Mucosa of descending colon (tissue), 3 donors: ENCODE data around the gene FAM171A1. TPM values are rescaled to one million over a fixed set of nuclear protein-coding genes. Genes with fewer than 3 reads are reported as not detected.
A peak's percentile ranks its signal among the peaks of the same experiment; 100 is the strongest.

Experiments used
- ATAC-seq: fragments of 200-7000 bp; cut with Tn5 transposase; one replicate; pipeline ENCODE4 v1.9.1; 2020; ENCODE audit warnings: mild to moderate bottlenecking, moderate library complexity
- DNase-seq, 3 donors: peaks; one replicate each; pipeline ENCODE4 v3.0.0-alpha.2; 2020
- H3K36me3 ChIP-seq: fragments of 200-600 bp; one replicate; pipeline ENCODE4 v1.8.0; 2021; ENCODE audit warnings: low read depth, mild to moderate bottlenecking
- H3K4me1 ChIP-seq: fragments of 200-600 bp; one replicate; pipeline ENCODE4 v1.8.0; 2021; ENCODE audit warnings: low read depth, mild to moderate bottlenecking
- H3K4me3 ChIP-seq: fragments of 200-600 bp; one replicate; pipeline ENCODE4 v1.8.0; 2021; ENCODE audit warnings: mild to moderate bottlenecking
- H3K9me3 ChIP-seq: fragments of 200-600 bp; one replicate; pipeline ENCODE4 v1.8.0; 2021; ENCODE audit warnings: mild to moderate bottlenecking
- intact Hi-C, 2 donors: fragments of 100-400 bp; cut with DNase I in 1 of 2; cut with micrococcal nuclease in 1 of 2; formaldehyde crosslinking; loops; one replicate each; pipeline versions ENCODE4 v1.11.0 to v1.11.1; 2022; cut with DNase I, micrococcal nuclease
- total RNA-seq, 3 donors: library from RNA; stranded (reverse); fragmentation: NEBNext Ultra II Directional in 2 of 3; extraction: Animal tissue kit (Norgen Biotek cat#: 25700) in 2 of 3; gene quantifications; one replicate each; pipeline versions ENCODE4 v1.2.1 to v1.2.4, GENCODE V29; 2021 to 2023
- TF ChIP-seq, protein P1 (sequence below): fragments of 200-600 bp; IDR thresholded peaks from one replicate; pipeline ENCODE4 v1.8.0; 2022; ENCODE audit warnings: antibody characterized with exemption, mild to moderate bottlenecking
- donor health status: DM: no; HTN: no; CAD: no; lungs with moderate emphysema.
- donor health status: DM: no; HTN: no; CAD: no.
- donor health status: DM: no; HTN: yes; CAD: no.

The FAM171A1 gene
- total RNA-seq, 3 donors from 2014 or later = 33.7 to 60.7 (median 50.4) TPM

DNA sequence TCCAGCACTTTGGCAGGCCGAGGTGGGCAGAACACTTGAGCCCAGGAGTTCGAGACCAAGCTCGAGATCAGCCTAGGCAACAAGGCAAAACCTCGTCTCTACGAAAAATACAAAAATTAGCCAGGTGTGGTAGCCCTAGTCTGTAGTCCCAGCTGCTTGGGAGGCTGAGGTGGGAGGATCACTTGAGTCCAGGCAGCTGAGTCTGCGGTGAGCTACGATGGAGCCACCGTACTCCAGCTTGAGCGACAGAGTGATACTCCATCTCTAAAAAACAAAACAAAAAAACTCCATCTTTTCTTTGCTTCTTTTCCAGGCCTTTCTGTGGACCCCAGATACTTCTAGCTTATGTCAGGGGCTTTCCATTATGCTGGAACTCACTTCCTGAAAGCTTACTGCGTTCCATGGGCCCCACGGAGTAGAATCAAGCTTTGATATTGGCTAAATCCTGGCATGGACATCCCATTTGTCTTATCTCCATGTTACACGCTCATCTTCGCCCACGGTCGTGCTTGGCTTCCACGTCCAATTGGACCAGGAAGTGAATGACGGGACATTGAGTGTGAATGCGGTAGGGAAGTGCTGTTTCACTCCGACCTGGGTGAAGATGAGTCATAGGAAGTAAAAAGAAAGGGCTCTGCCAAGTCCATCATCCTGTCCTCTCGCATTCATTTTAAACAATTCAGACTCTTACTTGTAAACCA lies 45.7 kb downstream of the FAM171A1 start:
- Histone ChIP-seq H3K4me1 (peaks cover 28% of the 10 kb centered on the region), H3K9me3 (no peaks in the 10 kb centered on the region), H3K4me3 (no peak overlapping the region), H3K36me3 (no peaks in the 10 kb centered on the region)
- intact Hi-C loops = no loop called here
- DNase-seq = no peak
- TF ChIP-seq, protein P1, sequence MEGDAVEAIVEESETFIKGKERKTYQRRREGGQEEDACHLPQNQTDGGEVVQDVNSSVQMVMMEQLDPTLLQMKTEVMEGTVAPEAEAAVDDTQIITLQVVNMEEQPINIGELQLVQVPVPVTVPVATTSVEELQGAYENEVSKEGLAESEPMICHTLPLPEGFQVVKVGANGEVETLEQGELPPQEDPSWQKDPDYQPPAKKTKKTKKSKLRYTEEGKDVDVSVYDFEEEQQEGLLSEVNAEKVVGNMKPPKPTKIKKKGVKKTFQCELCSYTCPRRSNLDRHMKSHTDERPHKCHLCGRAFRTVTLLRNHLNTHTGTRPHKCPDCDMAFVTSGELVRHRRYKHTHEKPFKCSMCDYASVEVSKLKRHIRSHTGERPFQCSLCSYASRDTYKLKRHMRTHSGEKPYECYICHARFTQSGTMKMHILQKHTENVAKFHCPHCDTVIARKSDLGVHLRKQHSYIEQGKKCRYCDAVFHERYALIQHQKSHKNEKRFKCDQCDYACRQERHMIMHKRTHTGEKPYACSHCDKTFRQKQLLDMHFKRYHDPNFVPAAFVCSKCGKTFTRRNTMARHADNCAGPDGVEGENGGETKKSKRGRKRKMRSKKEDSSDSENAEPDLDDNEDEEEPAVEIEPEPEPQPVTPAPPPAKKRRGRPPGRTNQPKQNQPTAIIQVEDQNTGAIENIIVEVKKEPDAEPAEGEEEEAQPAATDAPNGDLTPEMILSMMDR = no peak
- peak; percentile 73 for ATAC-seq

DNA sequence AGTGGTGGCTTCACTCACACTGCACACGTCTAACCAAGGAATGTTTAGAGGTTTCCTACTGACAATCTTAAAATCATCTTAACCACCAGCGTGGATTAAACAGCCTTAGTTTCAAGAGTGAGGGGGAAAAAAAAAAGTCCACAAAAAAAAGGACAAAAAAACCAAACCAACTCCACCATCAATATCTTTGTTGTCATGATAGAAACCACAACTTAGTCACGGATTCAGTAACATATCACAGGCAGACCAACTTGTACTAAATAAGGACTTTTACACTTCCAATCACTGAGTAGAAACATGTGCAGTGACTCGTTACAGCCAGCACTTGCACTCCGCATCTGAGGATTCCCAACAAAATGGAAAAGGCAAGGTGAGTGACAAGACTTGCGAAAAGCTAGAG lies 46.5 kb downstream of the FAM171A1 start:
- ATAC-seq = no peak
- Histone ChIP-seq H3K4me1 (peaks cover 20% of the 10 kb centered on the region), H3K4me3 (no peak overlapping the region), H3K9me3 (no peaks in the 10 kb centered on the region), H3K36me3 (no peaks in the 10 kb centered on the region)
- TF ChIP-seq, protein P1 = no peak
- no peak for DNase-seq
- intact Hi-C loops = no loop called here

DNA sequence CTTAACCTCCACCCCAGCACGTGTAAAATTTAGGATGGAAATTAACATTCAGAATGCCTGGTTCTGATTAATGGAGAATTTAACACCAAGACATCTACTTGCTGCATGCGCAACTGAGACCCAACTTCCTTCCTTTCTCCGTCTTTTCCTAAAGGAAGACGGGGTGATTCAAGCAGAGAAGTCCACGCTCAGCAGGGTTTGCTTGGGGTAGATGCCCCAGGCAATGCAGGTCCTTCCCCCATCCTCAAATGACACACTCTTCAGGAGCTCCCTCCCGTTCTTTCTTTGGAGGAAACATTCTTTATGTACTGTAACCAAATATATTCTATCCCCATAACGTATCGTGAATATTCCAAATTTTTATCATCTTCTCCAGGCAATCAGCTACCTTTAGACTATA lies 47.0 kb downstream of the FAM171A1 start:
- Histone ChIP-seq H3K36me3 (no peaks in the 10 kb centered on the region), H3K4me1 (peaks cover 16% of the 10 kb centered on the region), H3K9me3 (no peaks in the 10 kb centered on the region), H3K4me3 (no peak overlapping the region)
- TF ChIP-seq, protein P1 = no peak
- intact Hi-C loops = no loop called here
- no peak for DNase-seq
- ATAC-seq = no peak

DNA sequence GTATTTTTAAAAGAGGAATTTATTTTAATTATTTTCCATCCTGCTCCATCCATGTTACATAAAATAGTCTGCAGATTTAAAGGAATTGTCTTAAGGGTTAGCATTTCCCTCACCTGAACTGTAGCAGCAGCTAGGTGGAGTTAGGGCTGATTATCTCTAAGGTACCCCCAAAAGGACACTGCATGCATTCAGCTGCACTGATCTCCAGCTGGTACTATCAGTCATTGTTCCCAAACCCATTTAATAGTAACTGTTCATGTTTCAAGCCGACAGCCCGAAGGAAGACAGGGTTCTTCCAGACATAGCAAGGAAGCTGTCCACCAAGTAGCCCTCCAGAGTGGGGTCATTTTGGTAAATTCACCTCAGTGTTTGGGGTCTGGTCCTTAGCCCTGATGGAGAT lies 48.7 kb downstream of the FAM171A1 start:
- Histone ChIP-seq H3K36me3 (no peaks in the 10 kb centered on the region), H3K9me3 (no peaks in the 10 kb centered on the region), H3K4me1 (peaks cover 16% of the 10 kb centered on the region), H3K4me3 (no peak overlapping the region)
- ATAC-seq (no peak), DNase-seq (no peak)
- intact Hi-C loops = no loop called here
- TF ChIP-seq, protein P1 = no peak

DNA sequence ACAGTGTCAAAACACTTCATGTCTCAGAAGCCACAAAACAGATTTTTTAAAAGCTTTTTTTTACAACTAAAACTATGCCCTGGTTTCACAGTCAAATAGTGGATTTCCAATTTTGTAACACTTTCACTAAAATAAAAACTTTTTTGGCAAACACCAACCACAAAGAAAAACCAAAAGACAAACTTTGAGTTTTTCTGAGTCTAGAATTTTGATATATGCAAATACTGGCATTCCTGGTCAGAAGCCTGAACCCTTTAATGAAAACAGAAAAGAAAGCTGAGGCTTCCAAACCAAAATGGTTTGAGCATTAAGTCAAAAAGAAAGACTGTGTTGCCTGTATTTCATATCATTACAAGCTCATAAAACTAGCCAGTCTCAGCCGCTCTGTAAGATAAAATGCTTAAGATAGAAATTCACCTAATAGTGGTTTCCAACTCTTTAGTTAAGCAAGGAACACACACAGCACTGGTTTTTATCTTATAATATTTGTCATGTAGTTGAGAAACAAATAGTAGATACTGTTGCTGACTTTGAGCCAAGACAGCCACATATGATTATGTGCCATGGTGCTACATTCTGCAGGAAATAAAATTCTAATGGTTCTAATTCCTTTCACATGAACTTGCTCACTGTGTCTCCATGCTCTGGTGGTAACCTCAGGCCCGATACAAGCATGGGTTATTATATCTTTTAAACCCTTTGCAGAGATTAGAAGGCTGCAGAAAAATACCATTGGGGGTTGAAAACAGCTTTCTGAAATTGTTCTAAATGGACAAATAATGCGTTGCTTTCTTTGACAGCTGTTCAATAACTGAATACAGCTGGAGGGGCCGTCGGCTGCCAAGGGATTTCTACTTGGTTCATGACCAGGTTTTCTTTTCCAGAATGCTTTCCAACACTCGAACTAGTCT lies 49.4 kb downstream of the FAM171A1 start:
- H3K9me3 ChIP-seq = no peaks in the 10 kb centered on the region
- peaks cover 11% of the 10 kb centered on the region for H3K4me1 ChIP-seq
- TF ChIP-seq, protein P1 = no peak
- no peak overlapping the region for H3K4me3 ChIP-seq
- ATAC-seq (peak; percentile 10), DNase-seq (no peak)
- no peaks in the 10 kb centered on the region for H3K36me3 ChIP-seq
- intact Hi-C loops = no loop called here
